Lung (tissue), 12 donors: ENCODE measurements around the gene SGK2. TPM values are rescaled to one million over a fixed set of nuclear protein-coding genes. Genes with fewer than 3 reads are reported as not detected.

Experiments
- ATAC-seq: fragments of 200-7000 bp; cut with Tn5 transposase; one replicate; pipeline ENCODE4 v1.9.1; 2020; ENCODE audit warnings: moderate number of reproducible peaks; ENCODE audit not compliant: insufficient read depth, low FRiP score
- DNase-seq, 3 donors: peaks; one replicate each; pipeline ENCODE4 v3.0.0-alpha.2; 2013 to 2017
- H3K27ac ChIP-seq, 2 donors: one replicate each; pipeline ENCODE4 v1.5.1; 2013; ENCODE audit warnings: mild to moderate bottlenecking in 2 of 2, moderate library complexity in 2 of 2, control low read depth in 1 of 2, inconsistent platforms in 1 of 2, low read depth in 1 of 2, low read length in 1 of 2
- H3K27me3 ChIP-seq, 3 donors: one replicate each; pipeline ENCODE4 v1.5.1; 2013; ENCODE audit warnings: low read length in 2 of 3; ENCODE audit not compliant: control insufficient read depth in 3 of 3, insufficient read depth in 3 of 3
- H3K36me3 ChIP-seq, 4 donors: one replicate each; pipeline ENCODE4 v1.5.1; 2013; ENCODE audit warnings: low read length in 4 of 4, mild to moderate bottlenecking in 1 of 4, moderate library complexity in 1 of 4; ENCODE audit not compliant: control insufficient read depth in 4 of 4, insufficient read depth in 4 of 4
- H3K4me1 ChIP-seq, 5 donors: one replicate each; pipeline ENCODE4 v1.5.1; 2013; ENCODE audit warnings: low read length in 5 of 5, mild to moderate bottlenecking in 2 of 5, moderate library complexity in 1 of 5; ENCODE audit not compliant: control insufficient read depth in 5 of 5, insufficient read depth in 5 of 5
- H3K4me3 ChIP-seq: one replicate; pipeline ENCODE4 v1.5.1; 2013; ENCODE audit warnings: mild to moderate bottlenecking, control low read depth, moderate library complexity
- H3K9ac ChIP-seq, 2 donors: one replicate each; pipeline ENCODE4 v1.5.1; 2013; ENCODE audit warnings: low read length in 2 of 2, control low read depth in 1 of 2; ENCODE audit not compliant: insufficient read depth in 1 of 2
- H3K9me3 ChIP-seq, 4 donors: one replicate each; pipeline ENCODE4 v1.5.1; 2013; ENCODE audit warnings: low read length in 3 of 4, mild to moderate bottlenecking in 1 of 4, moderate library complexity in 1 of 4; ENCODE audit not compliant: control insufficient read depth in 4 of 4, insufficient read depth in 3 of 4
- CTCF ChIP-seq: IDR thresholded peaks from 2 replicates; pipeline ENCODE4 v1.5.1; 2012; ENCODE audit warnings: mild to moderate bottlenecking; ENCODE audit errors: control extremely low read depth, extremely low read depth
- WGBS, 2 donors: extraction: QIAGEN DNeasy Blood & Tissue Kit; methylation state at CpG; one replicate each; pipeline ENCODE4 v1.1.7; 2013; 5-methylcytosine and 5-hydroxymethylcytosine counted together
- polyA plus RNA-seq, 2 donors: library from polyadenylated mRNA; stranded (reverse); fragments of 200-250 nt; gene quantifications; one replicate each; pipeline ENCODE4 v1.2.1, GENCODE V29; 2013
- total RNA-seq, 2 donors: library from RNA; depleted of rRNA in 1 of 2; stranded (reverse); fragments of >200 nt in 1 of 2; gene quantifications; one replicate each; pipeline ENCODE4 v1.2.1, GENCODE V29; 2014 to 2021
- donor health status: control.
- donor health status: control.
- donor health status: Bipolar disorder and iron deficiency.
- donor health status: healthy.
- donor health status: DM: yes; HTN: yes; CAD: no.

The SGK2 gene
- total and polyA plus RNA-seq, 4 donors = 0.15 to 3.2 (median 0.96) TPM

GRCh38 chr20:43563991-43564390 is 5.2 kb downstream of the SGK2 start:
- H3K9me3 ChIP-seq = no peaks in the 10 kb centered on the region
- H3K36me3 ChIP-seq = no peaks in the 10 kb centered on the region
- TF ChIP-seq CTCF = no peak
- ATAC-seq = no peak
- DNase-seq = no peak
- no peak overlapping the region for H3K9ac ChIP-seq
- no peaks in the 10 kb centered on the region for H3K27me3 ChIP-seq
- H3K27ac ChIP-seq = no peak overlapping the region
- H3K4me1 ChIP-seq = no peaks in the 10 kb centered on the region
- 93 to 98% methylated on average over 6 to 7 of the region's 7 CpGs for WGBS, 2 donors
- no peak overlapping the region for H3K4me3 ChIP-seq

DNA sequence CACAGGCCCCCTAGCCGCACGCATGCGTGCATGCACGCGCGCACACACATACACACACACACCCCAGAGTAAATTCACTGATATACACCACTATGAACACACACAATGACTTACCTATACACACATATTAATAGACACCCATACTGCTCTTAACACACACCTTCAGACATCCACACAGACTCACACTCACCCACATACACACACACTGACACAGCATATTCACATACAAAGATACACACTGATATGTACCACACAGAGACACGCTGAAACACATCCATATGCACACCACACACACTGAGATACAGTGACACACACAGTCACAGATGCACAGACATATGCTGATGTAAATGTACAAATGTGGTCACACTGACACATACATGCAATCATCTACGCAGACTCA is 5.6 kb downstream of the SGK2 start:
- no peak for ATAC-seq
- H3K27ac ChIP-seq = no peak overlapping the region
- 98 to 99% methylated on average over 8 of the region's 8 CpGs for WGBS, 2 donors
- DNase-seq = no peak
- no peak overlapping the region for H3K9ac ChIP-seq
- TF ChIP-seq CTCF = no peak
- no peaks in the 10 kb centered on the region for H3K9me3 ChIP-seq
- no peak overlapping the region for H3K4me3 ChIP-seq
- H3K36me3 ChIP-seq = no peaks in the 10 kb centered on the region
- no peaks in the 10 kb centered on the region for H3K4me1 ChIP-seq
- H3K27me3 ChIP-seq = no peaks in the 10 kb centered on the region

DNA sequence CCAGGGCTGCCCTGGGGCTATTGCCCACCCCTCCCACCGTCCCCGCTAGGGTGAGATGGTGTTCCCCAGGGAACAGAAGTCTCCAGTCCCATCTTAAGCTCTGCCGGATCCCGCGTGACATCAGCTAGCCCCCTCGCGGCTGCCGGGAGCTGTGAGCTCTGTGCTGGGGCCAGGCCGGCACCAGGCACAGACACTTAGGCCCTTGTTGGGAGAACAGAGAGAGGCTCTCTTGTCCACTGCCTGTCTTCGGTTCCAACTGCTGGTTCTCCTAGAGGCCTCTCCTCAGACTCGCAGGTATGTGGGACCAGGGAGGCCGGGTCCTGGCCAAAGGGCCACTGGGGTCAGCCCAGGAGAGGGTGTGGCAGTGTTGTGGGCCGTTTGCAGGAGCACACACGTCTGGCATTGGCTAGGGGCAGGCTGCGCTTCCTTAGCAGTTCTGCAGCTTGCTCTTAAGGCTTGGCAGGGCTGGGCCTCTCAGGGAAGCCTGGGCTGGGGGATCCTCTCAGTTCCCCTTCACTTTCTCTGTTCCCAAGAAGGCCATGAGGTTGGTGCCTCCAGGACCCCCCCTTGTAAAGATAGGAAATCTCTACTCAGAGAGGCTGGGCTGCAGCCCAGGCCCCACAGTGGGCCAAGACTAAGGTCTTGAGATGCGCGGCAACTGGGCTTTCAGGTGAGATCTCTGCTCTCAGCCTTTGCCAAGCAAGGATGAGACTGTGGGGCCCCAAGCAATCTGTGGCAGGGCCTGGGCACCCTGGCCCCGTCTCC is 6.3 kb downstream of the SGK2 start:
- DNase-seq = no peak
- Histone ChIP-seq H3K4me3 (no peak overlapping the region), H3K4me1 (no peaks in the 10 kb centered on the region), H3K36me3 (no peaks in the 10 kb centered on the region), H3K9me3 (no peaks in the 10 kb centered on the region), H3K27ac (no peak overlapping the region), H3K9ac (no peak overlapping the region), H3K27me3 (no peaks in the 10 kb centered on the region)
- TF ChIP-seq CTCF = no peak
- no peak for ATAC-seq
- WGBS, 2 donors = 82 to 91% methylated on average over 18 of the region's 18 CpGs

DNA sequence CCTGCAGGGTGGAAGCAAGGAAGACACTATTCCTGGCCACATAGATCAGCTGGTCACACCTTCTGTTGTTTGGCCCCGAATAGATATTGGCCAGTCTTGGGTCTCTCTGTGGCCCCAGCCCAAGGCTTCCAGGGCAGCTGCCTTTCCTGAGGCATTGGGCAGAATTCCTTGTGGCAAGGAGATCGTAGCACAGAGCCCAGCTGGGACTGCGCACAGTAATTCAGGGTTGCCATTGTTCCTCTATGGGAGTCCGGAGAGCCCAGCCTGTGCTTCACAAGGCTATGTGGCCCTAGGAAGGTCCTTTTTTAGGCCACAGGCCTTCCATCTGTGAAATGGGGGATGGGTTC is 6.9 kb downstream of the SGK2 start:
- ATAC-seq (no peak), DNase-seq (no peak)
- Histone ChIP-seq H3K4me1 (no peaks in the 10 kb centered on the region), H3K9me3 (no peaks in the 10 kb centered on the region), H3K27ac (no peak overlapping the region), H3K27me3 (no peaks in the 10 kb centered on the region), H3K36me3 (peaks cover 0 to 3% (median 0%) of the 10 kb centered on the region in 4 donors), H3K9ac (no peak overlapping the region), H3K4me3 (no peak overlapping the region)
- 95 to 97% methylated on average over 4 of the region's 4 CpGs for WGBS, 2 donors
- TF ChIP-seq CTCF = no peak
